ENCODE results near the gene ZNF565.

DNA sequence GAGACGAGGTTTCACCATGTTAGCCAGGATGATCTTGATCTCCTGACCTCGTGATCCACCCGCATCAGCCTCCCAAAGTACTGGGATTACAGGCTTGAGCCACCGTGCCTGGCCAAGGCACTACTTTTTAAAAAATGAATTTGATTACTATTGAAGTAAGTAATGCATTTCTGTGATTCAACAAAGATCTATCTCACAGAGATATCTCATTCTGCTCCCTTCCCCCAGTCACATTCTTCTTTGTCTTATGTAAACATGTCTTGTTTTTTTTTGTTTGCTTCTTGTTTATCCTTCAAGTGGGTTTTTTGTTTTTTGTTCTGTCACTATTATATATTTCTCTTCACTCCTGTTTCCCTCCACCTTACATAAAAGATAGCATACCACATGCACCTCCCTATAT lies 7.0 kb upstream of the ZNF565 start:
- no peak for TF ChIP-seq ZNF749 (CRISPR knock-in tag; IDR thresholded peaks at IDR 0.05; ENCODE audit: borderline replicate concordance)
- no peak for TF ChIP-seq MBNL3 (CRISPR knock-in tag; conservative IDR thresholded peaks at IDR 0.05)
- TF ChIP-seq, protein P1, sequence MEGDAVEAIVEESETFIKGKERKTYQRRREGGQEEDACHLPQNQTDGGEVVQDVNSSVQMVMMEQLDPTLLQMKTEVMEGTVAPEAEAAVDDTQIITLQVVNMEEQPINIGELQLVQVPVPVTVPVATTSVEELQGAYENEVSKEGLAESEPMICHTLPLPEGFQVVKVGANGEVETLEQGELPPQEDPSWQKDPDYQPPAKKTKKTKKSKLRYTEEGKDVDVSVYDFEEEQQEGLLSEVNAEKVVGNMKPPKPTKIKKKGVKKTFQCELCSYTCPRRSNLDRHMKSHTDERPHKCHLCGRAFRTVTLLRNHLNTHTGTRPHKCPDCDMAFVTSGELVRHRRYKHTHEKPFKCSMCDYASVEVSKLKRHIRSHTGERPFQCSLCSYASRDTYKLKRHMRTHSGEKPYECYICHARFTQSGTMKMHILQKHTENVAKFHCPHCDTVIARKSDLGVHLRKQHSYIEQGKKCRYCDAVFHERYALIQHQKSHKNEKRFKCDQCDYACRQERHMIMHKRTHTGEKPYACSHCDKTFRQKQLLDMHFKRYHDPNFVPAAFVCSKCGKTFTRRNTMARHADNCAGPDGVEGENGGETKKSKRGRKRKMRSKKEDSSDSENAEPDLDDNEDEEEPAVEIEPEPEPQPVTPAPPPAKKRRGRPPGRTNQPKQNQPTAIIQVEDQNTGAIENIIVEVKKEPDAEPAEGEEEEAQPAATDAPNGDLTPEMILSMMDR (CRISPR knock-in tag; IDR thresholded peaks at IDR 0.05): no peak
- TF ChIP-seq EZH2 (conservative IDR thresholded peaks at IDR 0.05; ENCODE audit: low read depth, low read length): no peak

Measured in HepG2 (cell line).